Smooth muscle cell of the brain vasculature (primary cell): Measurements from ENCODE around the gene KLF5.

Experiments used
- DNase-seq: peaks from one replicate; pipeline ENCODE4 v3.0.0-alpha.2; 2012; ENCODE audit warnings: low read depth, low spot score

Gene KLF5

DNA sequence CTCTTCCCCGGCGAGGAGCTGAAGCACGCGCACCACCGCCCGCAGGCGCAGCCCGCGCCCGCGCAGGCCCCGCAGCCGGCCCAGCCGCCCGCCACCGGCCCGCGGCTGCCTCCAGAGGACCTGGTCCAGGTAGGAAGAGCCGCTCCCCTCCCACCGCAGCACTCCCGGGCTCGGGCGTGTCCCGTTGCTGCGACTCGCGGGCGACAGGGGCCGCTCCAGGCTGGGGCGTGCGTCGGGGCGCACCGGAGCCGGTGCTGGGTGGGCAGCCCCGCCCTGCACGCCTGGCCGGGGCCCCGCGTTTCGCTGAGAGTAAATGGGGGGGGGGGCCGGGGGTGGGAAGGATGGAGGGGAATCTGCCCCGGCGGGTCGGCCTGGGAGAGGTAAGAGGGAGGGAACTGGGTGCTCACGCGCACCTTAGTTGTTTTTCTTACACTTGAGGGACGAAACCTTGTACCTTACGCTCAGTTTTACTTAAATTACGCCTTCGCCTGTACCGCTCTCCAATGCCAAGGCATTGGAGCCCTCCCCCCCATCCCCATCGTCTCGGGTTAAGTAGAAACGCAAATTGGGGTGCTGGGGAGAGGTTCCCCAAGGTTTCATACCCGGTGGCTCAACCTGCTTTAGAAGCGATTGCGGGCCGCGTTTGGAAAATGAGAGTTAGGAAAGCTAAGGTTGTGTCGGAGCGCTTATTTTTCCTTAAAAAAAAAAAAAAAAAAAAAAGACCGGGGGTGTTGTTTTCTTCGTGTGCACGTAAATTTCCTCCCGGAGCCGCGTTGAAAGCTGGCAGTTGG is 850 bp downstream of the KLF5 start:
- DNase-seq = no peak

DNA sequence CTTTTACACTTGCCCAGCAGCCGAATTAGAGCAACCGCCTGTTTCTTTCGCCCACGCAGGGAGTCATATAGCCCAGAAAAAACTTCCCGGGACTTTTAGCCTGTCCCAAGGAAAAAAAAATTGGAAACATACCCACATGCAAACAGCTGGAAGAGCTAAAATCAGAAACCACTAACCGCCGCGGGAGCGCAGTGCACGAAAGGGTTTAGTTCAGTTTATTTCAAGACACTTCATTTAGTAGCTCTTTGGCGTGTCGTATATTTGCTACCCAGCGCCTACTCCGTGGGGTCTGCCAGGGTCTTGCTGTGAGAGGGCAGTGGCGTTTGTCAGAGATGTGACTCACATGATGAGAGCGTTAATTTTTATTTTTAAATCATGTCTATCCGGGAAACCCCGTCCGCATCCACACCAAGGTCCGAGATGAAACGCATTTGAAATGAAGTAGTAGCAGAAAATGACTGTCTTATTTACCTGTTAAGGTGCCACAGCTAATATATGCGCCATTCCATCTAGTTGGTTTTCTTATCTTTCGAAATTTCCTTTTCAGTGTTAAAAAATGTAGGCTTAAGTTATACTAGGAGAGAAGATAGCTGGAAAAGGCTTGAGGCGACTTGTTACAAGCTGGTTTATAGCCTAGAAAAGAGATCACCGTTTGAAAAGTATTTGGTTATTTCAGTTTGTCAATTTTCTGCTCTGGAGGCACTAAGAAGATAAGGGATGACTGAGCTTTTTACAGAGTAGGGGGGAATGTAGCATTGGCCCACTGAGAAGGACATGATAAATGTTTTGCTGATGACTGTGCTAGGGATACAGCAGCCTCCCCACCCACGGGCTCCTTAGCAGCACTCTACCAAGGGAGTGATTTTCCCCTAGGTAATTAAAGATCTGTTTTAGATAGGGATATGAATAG is 1.7 kb downstream of the KLF5 start:
- DNase-seq = no peak

DNA sequence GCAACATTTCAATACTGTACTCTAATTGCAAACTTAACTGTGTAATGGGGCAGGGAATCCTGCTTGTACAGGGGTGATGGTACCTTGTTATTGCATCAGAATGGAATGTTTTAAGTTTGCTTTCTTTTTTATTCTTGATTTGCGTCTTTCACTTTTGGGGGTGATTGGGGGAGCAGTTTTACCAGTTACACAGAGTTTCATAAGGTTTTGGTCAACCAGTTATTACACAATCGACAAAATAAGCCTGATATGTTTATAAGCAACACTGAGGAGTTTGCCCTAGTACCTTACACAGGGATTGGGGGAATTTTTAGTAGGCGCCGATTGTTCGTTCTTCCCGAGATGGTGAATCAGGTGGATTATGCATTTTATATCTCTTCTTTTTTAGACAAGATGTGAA is 2.7 kb downstream of the KLF5 start:
- no peak for DNase-seq

DNA sequence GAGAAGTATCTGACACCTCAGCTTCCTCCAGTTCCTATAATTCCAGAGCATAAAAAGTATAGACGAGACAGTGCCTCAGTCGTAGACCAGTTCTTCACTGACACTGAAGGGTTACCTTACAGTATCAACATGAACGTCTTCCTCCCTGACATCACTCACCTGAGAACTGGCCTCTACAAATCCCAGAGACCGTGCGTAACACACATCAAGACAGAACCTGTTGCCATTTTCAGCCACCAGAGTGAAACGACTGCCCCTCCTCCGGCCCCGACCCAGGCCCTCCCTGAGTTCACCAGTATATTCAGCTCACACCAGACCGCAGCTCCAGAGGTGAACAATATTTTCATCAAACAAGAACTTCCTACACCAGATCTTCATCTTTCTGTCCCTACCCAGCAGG is 3.1 kb downstream of the KLF5 start:
- no peak for DNase-seq

DNA sequence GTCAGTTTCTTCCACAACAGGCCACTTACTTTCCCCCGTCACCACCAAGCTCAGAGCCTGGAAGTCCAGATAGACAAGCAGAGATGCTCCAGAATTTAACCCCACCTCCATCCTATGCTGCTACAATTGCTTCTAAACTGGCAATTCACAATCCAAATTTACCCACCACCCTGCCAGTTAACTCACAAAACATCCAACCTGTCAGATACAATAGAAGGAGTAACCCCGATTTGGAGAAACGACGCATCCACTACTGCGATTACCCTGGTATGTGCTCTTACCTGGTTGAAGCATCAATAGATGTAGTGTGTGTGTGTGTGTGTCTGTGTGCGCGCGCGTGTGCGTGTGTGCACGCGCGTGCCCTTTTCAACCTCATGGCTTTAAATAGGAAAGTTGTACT is 3.7 kb downstream of the KLF5 start:
- DNase-seq = no peak

DNA sequence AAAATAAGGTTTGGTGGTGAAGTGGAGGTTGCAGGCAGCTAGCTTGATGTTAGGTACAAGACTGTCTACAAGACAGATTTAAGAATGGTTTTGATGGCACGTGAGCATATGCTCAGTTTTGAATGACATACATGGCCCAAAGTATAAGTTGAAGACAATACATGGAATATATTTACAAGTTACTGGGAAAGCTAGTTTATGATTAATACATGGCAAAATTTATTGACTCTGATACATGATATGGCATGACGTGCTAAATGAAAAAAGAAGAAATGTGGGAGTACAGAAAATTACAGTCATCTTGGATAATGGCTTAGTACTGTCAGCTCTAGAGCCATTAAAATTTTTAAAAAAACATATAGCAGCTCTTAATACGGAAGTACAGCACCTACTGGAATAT is 4.4 kb downstream of the KLF5 start:
- no peak for DNase-seq

DNA sequence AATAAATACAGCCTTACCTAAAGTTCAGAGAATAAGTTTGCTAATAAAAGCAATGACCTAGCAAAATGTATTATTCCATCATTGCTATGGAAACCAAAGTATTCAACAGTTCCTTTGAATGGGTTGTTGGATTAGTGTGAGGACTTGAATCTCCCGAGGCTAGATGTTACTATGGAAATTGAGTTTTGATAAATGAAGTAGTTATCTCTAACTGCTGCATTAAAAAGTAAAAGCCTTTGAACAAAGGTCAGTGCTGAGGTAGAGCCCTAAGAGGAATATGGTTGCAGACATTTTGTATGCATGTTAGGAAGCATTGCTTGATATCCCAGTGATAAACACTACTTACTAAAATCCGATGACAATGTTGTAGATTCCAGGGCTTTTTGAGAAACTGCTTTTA is 6.2 kb downstream of the KLF5 start:
- no peak for DNase-seq

DNA sequence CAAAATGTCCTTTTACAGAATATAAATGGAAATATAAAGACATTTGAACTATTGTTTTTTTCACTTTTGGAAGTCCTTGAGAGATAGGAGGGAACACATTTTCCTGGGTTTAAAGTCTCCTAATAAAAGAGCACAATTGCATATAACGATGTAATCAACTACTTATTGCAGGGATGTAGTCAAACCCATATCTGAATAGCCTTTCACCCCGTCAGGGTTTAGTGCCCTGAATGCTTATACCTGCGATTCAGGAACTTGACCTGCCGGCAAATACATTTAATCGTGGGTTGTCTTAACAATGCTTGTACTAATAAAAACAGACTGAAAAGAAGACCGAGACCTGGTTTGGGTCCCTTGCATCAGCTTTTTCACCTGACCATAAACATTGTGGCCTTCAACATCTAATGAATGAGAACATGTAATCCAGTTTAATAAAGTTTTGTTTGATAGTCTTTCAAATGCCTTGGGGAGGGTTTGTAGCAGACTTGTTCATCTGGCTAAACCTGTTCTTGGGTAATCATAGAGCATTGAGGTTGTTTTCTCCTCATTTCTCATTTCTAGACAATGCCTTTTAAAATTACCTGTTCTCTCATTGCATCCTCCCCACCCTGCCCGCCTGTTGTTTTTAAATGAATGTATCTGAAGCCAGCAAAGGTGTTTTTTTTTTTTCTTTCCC is 7.0 kb downstream of the KLF5 start:
- DNase-seq = no peak

DNA sequence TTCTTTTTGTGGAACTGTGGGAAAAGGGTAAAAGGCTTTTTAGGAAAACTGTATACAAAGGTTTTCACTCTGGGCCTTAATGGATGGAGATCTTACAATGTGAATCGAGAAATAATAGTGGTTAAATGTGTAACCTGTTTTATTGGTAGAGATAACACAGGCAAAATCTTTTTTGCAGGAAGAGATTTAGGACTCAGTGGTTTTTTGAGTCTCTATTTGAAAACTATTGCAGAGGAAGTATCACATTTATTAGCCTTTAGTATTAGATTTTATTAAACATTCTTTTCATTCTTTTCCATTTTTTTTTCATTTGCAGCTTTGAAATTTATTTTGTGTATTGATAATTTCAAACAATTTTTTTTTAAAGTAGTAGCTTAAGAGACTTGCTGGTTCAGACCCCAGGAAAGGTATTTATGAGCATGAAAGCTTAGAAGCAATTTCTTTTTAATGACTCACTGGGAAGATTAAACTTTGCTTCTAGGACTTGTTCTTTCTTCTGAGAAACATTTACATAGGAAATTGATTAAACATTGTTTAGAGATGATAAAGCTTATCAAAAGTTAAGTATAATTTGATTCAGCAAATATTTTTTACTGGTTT is 10.5 kb downstream of the KLF5 start:
- no peak for DNase-seq

DNA sequence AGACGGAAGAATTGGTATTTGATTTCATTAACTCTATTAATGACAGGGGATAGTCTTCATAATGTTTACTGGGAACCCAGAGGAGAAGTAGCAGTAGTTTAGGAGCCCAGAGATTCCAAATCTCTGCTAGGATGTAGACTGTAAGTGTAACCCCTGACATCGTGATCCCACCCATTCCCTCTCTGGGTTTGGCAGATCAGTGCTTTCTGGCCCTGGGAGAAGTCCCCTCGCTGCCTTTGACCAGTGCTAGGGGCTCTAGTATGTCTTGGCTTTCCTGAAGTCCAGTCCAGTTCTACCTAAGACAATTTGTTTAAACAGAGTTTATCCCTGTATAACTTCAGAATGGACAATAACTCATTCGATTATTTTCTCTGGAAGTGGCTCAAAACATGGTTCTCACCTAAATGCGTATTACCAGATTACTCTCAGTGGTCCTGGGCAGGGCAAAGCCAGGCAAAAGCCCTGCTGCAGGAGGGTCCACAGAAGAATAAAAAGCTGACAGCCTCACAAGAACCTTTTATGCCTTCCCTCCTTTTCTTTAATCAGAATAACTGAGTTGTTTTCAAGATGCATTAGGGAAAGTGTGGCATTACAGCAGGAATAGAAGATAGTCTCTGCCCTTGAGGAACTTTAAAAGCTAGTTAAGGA is 11.8 kb downstream of the KLF5 start:
- no peak for DNase-seq

DNA sequence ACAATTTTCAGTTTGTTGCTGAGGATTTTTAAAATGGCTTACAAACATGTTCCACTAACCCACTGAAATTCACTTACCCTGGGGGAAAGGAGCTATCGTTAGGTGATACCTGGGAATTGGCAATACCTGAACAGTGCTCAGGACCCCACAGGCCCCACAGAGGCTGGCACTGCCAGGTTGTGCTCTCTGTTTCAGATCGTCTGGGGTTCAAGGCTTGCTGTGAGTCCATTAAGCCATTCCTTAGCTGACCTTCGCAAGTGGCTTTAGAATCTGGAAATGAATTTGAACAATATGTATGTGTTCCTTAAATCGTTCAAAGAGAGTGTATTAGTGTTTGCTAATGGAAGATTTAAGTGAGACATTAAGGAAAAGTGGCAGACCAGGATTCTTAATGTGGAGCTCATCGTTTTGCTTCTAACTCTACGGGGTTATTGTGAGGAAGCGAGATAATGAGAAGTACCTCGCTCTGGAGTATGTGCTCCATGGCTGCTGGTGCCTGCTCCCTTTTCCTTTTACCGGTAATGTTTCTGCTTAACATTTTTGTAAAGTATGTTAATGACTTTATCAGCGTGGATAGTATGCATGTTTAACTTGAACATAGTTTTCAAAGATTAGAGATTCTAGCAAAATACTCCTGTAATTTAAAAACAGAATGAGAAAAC is 13.6 kb downstream of the KLF5 start:
- no peak for DNase-seq

DNA sequence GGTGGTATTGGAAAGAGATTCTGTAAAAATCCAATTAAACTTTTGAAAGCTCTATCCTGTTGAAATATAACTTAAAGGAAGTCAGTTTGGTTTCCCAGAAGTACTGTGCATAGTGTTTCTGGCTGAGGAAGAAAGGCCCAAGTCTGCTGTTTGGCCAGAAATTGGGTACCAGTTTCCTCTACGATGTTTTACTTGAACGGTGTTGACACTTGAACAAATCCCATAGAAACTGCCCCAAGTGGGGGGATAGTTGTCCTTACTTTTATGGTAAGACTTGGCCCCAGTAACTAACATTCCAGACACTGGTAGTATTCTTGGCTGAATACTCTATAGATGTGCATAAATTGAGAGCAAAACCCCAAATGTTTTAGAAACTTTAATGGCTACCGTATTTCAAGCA is 14.2 kb downstream of the KLF5 start:
- DNase-seq = no peak

DNA sequence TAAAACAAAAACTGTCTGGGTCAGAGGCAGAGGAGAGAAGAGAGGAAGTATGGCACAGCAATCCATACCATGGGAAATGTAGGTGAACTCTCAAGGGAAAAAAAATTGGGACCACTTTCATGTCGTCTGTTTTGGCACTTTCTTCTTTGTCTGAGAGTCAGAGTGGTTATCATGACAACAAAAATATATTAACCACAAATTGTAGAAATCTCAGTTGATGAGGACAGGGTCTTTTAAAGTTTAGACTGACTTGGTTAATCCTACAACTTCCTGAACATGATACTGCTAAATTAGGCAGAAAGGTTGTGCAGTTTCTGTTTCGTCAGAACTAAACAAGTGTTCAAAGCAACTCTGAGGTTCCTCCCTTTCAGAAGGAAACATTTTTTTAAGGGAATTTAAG is 15.2 kb downstream of the KLF5 start:
- no peak for DNase-seq

DNA sequence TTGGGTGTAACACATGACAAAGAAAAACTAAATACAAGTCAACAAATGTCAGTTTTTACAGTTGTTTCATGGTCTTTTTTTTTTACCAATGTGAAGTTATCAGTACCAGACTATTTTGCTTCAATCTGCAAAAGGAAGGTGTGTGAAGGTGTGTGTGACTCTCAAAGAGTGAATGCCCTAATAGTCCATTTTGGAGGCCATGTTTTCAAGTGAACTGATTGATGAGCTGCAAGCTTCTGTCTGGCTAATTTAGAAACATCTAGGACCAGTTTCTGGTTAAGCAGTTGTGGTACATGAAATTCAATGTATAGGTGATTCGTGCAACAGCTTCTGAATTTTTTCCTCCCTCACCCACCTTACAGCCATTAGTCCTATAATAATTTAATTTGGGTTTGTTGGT is 16.1 kb downstream of the KLF5 start:
- no peak for DNase-seq

DNA sequence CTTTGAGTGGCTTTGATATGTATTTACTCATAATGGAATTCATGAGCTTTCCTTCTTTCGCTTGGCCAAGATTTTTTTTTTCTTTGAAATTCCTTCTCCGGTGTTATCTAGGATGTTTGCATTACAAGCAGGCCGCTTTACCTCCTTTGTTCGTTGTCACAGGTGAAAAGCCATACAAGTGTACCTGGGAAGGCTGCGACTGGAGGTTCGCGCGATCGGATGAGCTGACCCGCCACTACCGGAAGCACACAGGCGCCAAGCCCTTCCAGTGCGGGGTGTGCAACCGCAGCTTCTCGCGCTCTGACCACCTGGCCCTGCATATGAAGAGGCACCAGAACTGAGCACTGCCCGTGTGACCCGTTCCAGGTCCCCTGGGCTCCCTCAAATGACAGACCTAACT is 16.7 kb downstream of the KLF5 start:
- no peak for DNase-seq

DNA sequence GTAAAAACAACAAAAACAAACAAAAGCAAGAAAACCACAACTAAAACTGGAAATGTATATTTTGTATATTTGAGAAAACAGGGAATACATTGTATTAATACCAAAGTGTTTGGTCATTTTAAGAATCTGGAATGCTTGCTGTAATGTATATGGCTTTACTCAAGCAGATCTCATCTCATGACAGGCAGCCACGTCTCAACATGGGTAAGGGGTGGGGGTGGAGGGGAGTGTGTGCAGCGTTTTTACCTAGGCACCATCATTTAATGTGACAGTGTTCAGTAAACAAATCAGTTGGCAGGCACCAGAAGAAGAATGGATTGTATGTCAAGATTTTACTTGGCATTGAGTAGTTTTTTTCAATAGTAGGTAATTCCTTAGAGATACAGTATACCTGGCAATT is 17.1 kb downstream of the KLF5 start:
- DNase-seq = no peak

DNA sequence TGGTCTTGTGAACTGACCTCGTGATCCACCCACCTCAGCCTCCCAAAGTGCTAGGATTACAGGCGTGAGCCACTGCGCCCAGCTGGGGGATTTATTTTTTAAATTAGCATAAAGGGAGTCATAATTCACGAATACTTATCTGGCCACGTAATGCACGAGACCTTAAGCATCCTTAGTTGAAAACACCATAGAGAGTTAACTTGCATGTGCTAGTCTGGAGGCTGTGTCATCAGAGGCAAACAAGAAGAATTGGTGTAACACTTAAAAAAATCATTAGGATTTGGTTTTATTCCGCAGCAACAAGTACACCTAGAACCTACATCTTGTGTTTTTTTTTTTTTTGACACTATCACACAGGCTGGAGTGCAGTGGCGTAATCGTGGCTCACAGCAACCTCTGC is 19.1 kb downstream of the KLF5 start:
- DNase-seq = no peak

DNA sequence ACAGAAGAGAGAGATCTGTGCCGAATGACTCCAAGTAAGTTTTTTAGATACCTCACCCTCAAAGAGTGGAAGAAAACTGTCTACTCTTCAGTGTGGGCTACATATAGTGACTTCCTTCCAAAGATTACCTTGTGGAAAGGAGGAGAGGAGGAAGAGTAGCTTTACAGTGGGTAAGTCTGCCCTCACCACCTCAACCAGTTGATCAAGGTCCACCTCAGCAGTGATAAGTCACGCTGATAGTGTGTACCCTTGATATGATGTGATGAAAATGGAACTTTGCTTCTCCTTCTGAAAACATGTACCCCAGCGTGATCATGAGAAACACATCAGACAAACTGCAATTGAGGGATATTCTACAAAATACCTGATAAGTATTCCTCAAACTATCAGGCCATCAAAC is 20.6 kb downstream of the KLF5 start:
- no peak for DNase-seq

DNA sequence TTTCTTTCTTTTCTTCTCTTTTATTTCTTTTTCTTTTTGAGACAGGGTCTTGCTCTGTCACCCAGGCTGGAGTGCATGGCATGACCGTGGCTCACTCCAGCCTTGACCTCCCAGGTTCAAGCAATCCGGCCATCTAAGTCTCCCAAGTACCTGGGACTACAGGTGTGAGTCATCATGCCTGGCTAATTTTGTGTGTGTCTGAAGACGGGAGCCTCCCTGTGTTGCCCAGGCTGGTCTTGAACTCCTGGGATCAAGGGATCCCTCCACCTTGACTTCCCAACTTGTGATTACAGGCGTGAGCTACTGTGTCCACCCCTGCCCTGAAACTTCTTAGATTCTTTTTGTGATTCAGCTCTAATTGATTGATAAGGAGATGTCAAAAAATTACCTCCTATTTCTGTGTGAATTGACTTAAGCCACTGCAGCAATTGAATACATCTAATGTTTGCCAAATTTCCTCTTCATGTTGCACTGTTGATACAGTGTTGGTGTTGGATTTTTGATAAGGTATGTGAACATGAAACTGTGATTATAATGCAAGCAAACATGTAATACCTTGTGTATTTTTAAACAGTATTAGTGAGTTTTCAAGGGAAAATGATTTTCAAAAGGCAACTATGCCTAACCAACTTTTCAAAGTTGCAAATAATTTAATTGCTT is 22.6 kb downstream of the KLF5 start:
- no peak for DNase-seq

DNA sequence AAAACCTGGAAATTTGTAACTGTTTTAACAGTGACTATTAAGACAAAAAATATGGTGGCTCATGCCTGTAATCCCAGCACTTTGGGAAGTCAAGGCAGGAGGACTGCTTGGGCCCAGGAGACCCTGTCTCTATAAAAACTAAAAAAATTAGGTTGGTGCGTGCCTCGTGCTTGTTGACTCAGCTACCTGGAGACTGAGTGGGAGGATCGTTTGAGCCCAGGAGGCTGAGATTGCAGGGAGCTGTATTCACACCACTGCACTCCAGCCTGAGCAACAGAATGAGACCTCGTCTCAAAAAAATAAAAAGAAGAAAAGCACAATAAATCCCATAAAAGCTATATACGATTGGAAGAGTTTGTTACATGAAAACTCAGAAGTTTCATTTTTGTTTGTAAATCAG is 23.7 kb downstream of the KLF5 start:
- no peak for DNase-seq

DNA sequence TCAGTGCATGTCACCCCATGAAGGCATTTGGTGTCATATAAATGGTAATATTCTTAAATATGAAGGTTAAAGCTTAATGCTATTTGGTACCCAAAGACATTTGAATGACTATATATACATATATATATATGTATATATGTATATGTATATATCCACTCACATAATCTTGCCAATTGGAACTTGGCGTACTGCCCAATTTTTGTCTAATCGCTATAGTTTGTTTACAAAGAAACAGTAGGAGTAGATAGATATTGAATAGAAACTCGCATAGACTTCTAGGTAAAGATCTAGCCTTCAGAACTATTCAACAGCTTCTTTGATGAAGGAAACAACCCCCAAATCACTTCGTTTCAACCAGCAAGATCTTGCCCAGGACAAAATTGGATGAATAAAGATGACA is 24.1 kb downstream of the KLF5 start:
- DNase-seq = no peak
